Measurements from ENCODE around the gene LIF. TPM values are rescaled to one million over a fixed set of nuclear protein-coding genes. Genes with fewer than 3 reads are reported as not detected.

LIF gene
- polyA plus RNA-seq, 1 of the 3 experiments (the other 2 are of a cell fraction): 24.6 TPM

DNA sequence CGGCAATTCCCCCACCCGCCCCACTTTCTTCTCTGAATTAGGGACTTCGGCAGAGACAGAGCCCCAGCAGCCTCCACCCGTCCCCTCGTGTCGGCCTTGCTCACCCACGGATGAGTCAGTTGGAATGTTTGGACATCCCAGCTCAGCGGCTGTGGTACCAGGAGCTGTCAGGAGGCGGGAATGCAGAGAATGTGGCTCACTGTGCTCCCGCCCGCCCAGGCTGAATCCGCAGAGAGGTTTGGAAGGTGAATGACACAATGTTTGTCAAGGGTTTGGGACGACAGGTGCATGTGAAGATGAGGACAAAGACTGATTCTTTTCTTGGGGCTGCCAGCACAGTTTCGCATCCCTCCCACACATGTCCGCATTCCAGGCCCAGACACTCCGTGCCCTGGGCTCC lies 39.6 kb downstream of the LIF start:
- Histone ChIP-seq H3K9ac (peak overlapping the region; percentile 66), H3K4me2 (peak overlapping the region; percentile 43), H3K4me1 (ENCODE audit: control insufficient read depth in 1 of 2, insufficient read depth in 2 of 2, low read depth in 1 of 2, low read length in 1 of 2) (peaks cover 36 to 67% of the 10 kb centered on the region in 2 experiments; a peak in 3 of 4 replicates), H3K36me3 (replicated peaks in 1 of 2; ENCODE audit: control insufficient read depth in 1 of 2, insufficient read depth in 2 of 2, low read length in 1 of 2) (no peaks in the 10 kb centered on the region), H3K27me3 (ENCODE audit: insufficient read depth) (no peaks in the 10 kb centered on the region), H3K4me3 (ENCODE audit: low read depth in 2 of 2, low read length in 1 of 2) (no peak overlapping the region), H3K79me2 (ENCODE audit: insufficient read depth) (no peaks in the 10 kb centered on the region), H3K9me3 (no peaks in the 10 kb centered on the region), H3K9me2 (no peaks in the 10 kb centered on the region), H2AFZ (ENCODE audit: low read depth) (no peak overlapping the region), H3K27ac (ENCODE audit: low read depth in 2 of 2, low read length in 1 of 2) (peak overlapping the region; percentile 31 to 94; a peak in 3 of 4 replicates), H3F3A (replicated peaks; ENCODE audit: insufficient read depth) (peaks cover 50% of the 10 kb centered on the region), H4K20me1 (ENCODE audit: insufficient read depth) (no peaks in the 10 kb centered on the region)
- ChIA-PET CTCF (interaction anchor here (2.0 kb wide), 1 partner anchor 22 kb away, joined by 5 read pairs; no protein-coding TSS in a partner anchor), POLR2A (interaction anchor here (0.7 kb wide), 1 partner anchor 449 kb away, joined by 3 read pairs; no protein-coding TSS in a partner anchor)
- no peak for TF ChIP-seq CTCF (IDR thresholded peaks at IDR 0.05)
- TF ChIP-seq SIN3A (IDR thresholded peaks at IDR 0.05; ENCODE audit: borderline replicate concordance, low read depth, low read length): peak; percentile 92
- peak; percentile 94 for TF ChIP-seq JUND (IDR thresholded peaks at IDR 0.05)
- TF ChIP-seq POLR2AphosphoS5 (IDR thresholded peaks at IDR 0.05; ENCODE audit: low read depth, low read length): peak; percentile 64; the same call in 1 of the 2 replicates
- TF ChIP-seq REST (IDR thresholded peaks at IDR 0.05; ENCODE audit: low read depth, low read length): peak; percentile 60; the same call in 1 of the 2 replicates
- TF ChIP-seq RAD21 (IDR thresholded peaks at IDR 0.05; ENCODE audit: low read length): no peak
- TF ChIP-seq TEAD4 (IDR thresholded peaks at IDR 0.05; ENCODE audit: borderline replicate concordance, insufficient read depth): peak; percentile 100
- peak in 1 of 2 experiments; percentile 92; a peak in 2 of 4 replicates for TF ChIP-seq EP300 (IDR thresholded peaks at IDR 0.05; ENCODE audit: borderline replicate concordance in 1 of 2, low read depth in 1 of 2, low read length in 1 of 2)
- TF ChIP-seq, protein P1, sequence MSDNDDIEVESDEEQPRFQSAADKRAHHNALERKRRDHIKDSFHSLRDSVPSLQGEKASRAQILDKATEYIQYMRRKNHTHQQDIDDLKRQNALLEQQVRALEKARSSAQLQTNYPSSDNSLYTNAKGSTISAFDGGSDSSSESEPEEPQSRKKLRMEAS (IDR thresholded peaks at IDR 0.05; ENCODE audit: low read depth): peak; percentile 91
- TF ChIP-seq RXRA (IDR thresholded peaks at IDR 0.05; ENCODE audit: borderline replicate concordance, low read depth): peak; percentile 45; the same call in 1 of the 2 replicates
- no peak for TF ChIP-seq GATA2 (CRISPR knock-in tag; IDR thresholded peaks at IDR 0.05)
- TF ChIP-seq RCOR1 (IDR thresholded peaks at IDR 0.05; ENCODE audit: low read length): 0 out of 2 replicates have a peak, but pooled peaks have one; percentile 29
- TF ChIP-seq NFIC (IDR thresholded peaks at IDR 0.05; ENCODE audit: borderline replicate concordance): peak; percentile 79
- peak; percentile 94 for TF ChIP-seq TCF12 (IDR thresholded peaks at IDR 0.05)
- TF ChIP-seq PBX3 (IDR thresholded peaks at IDR 0.05): peak; percentile 86
- TF ChIP-seq MXI1 (IDR thresholded peaks at IDR 0.05; ENCODE audit: low read depth, low read length): no peak
- peak; percentile 10 for TF ChIP-seq CHD2 (IDR thresholded peaks at IDR 0.05; ENCODE audit: low read length, partially characterized antibody)
- peak; percentile 96 for TF ChIP-seq FOSL2 (IDR thresholded peaks at IDR 0.05; ENCODE audit: borderline replicate concordance, low read depth)
- 19% methylated on average over 13 of the region's 16 CpGs for WGBS (ENCODE audit: low lambda C conversion rate)
- peak; percentile 38 for DNase-seq

Data from SK-N-SH (cell line).